HG03280 (cell line): ENCODE data around the gene MAST4.

Experiments used
- ATAC-seq: cut with Tn5 transposase; IDR thresholded peaks from one replicate; pipeline ENCODE4 v1.9.1; 2021; ENCODE audit warnings: mild to moderate bottlenecking, moderate library complexity; ENCODE audit not compliant: unreplicated experiment

The MAST4 gene

GRCh38 chr5:66829826-66830225 lies 233.6 kb downstream of the MAST4 start:
- ATAC-seq: no peak

GRCh38 chr5:66830636-66831035 lies 234.4 kb downstream of the MAST4 start:
- ATAC-seq: no peak

- no peak for ATAC-seq
Measured at GRCh38 chr5:66839636-66840185, 243.5 kb downstream of the MAST4 start.

- ATAC-seq: peak; percentile 99
Measured at GRCh38 chr5:66840511-66841013, 244.4 kb downstream of the MAST4 start.

GRCh38 chr5:66841264-66841663 lies 245.1 kb downstream of the MAST4 start:
- no peak for ATAC-seq

GRCh38 chr5:66842540-66842939 lies 246.3 kb downstream of the MAST4 start:
- ATAC-seq: no peak

GRCh38 chr5:66843065-66843464 lies 246.9 kb downstream of the MAST4 start:
- no peak for ATAC-seq

- no peak for ATAC-seq
Measured at GRCh38 chr5:66848749-66849641, 252.8 kb downstream of the MAST4 start.

- no peak for ATAC-seq
Measured at GRCh38 chr5:66849803-66850202, 253.6 kb downstream of the MAST4 start.

- ATAC-seq: no peak
Measured at GRCh38 chr5:66850354-66851075, 254.3 kb downstream of the MAST4 start.

GRCh38 chr5:66851306-66851705 lies 255.1 kb downstream of the MAST4 start:
- ATAC-seq: no peak

- ATAC-seq: no peak
Measured at GRCh38 chr5:66854416-66854815, 258.2 kb downstream of the MAST4 start.

GRCh38 chr5:66856041-66856805 lies 260.0 kb downstream of the MAST4 start:
- ATAC-seq: no peak

GRCh38 chr5:66859526-66859925 lies 263.3 kb downstream of the MAST4 start:
- ATAC-seq: no peak

- ATAC-seq: no peak
Measured at GRCh38 chr5:66860199-66860975, 264.2 kb downstream of the MAST4 start.

GRCh38 chr5:66861402-66861801 lies 265.2 kb downstream of the MAST4 start:
- no peak for ATAC-seq

- ATAC-seq: no peak
Measured at GRCh38 chr5:66862020-66862419, 265.8 kb downstream of the MAST4 start.

GRCh38 chr5:66863243-66864170 lies 267.3 kb downstream of the MAST4 start:
- no peak for ATAC-seq
